Measurements from ENCODE around the gene NYAP1.

DNA sequence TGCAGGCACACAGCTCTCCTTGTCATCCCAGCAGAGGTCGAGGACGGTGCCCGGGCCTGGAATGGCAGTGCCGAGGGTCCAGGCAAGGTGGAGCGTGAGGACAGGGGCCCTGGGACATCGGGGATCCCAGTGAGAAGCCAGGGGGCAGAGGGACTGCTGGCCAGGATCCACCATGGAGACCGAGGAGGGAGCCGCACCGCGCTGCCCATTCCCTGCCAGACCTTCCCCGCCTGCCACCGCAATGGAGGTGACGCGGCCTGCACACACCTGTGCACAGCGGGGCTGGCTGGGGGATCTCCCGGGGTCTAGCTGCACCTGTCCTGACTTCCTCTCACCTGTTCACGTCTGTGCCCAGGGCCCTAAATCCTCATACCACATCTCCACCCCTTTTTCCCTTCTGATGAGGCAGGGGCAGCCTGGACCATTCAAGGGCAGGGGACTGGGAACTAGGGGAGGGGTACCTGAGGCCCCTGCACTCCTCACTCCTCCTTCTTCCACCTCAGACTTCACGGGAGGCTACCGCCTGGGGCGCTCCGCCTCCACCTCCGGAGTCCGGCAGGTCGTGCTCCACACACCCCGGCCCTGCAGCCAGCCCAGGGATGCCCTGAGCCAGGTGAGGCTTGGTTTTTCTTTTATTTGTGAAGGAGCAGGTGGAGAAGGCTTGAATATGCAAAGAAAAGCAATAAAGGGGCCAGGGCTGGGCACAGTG, 6.9 kb downstream of the NYAP1 start:
- TF ChIP-seq, protein P1, sequence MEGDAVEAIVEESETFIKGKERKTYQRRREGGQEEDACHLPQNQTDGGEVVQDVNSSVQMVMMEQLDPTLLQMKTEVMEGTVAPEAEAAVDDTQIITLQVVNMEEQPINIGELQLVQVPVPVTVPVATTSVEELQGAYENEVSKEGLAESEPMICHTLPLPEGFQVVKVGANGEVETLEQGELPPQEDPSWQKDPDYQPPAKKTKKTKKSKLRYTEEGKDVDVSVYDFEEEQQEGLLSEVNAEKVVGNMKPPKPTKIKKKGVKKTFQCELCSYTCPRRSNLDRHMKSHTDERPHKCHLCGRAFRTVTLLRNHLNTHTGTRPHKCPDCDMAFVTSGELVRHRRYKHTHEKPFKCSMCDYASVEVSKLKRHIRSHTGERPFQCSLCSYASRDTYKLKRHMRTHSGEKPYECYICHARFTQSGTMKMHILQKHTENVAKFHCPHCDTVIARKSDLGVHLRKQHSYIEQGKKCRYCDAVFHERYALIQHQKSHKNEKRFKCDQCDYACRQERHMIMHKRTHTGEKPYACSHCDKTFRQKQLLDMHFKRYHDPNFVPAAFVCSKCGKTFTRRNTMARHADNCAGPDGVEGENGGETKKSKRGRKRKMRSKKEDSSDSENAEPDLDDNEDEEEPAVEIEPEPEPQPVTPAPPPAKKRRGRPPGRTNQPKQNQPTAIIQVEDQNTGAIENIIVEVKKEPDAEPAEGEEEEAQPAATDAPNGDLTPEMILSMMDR (IDR thresholded peaks at IDR 0.05): no peak
- no peak for TF ChIP-seq ZFX (IDR thresholded peaks at IDR 0.05; ENCODE audit: borderline replicate concordance)

Data from 22Rv1 (cell line).